ENCODE results near the gene HTT. TPM values are rescaled to one million over a fixed set of nuclear protein-coding genes. Genes with fewer than 3 reads are reported as not detected.
A peak's percentile ranks its signal among the peaks of the same experiment; 100 is the strongest.

HTT gene
- total and polyA plus RNA-seq, 2 of the 8 experiments (the other 6 are each of a cell fraction or from before 2014, with no cell fraction given), result 24.0 to 71.0 TPM

- Histone ChIP-seq H3K14ac (ENCODE audit: insufficient read length) (no peak overlapping the region), H2BK20ac (ENCODE audit: low read length) (no peak overlapping the region), H4K8ac (ENCODE audit: extremely low read depth, insufficient read depth, low read length) (no peak overlapping the region; the same call in 1 of the 2 replicates), H3K27ac (ENCODE audit: low read depth, low read length) (no peak overlapping the region), H4K20me1 (replicated peaks in 1 of 2; ENCODE audit: control insufficient read depth in 1 of 2, insufficient read depth in 2 of 2, low read length in 2 of 2) (no peaks in the 10 kb centered on the region), H2BK5ac (ENCODE audit: low read depth, low read length) (no peak overlapping the region), H3K79me1 (ENCODE audit: low read depth, low read length) (no peaks in the 10 kb centered on the region), H2AK5ac (ENCODE audit: low read depth, low read length) (no peak overlapping the region), H3K9me3 (ENCODE audit: insufficient read depth in 2 of 2, low read depth in 1 of 2, low read length in 1 of 2) (no peaks in the 10 kb centered on the region; a peak in 1 of 4 replicates), H2BK120ac (replicated peaks; ENCODE audit: low read depth, low read length) (no peak overlapping the region), H3K36me3 (ENCODE audit: control insufficient read depth in 2 of 4, insufficient read depth in 4 of 4, low read length in 3 of 4) (no peaks in the 10 kb centered on the region), H3K79me2 (ENCODE audit: control insufficient read depth in 1 of 2, insufficient read depth in 2 of 2, low read length in 2 of 2) (no peaks in the 10 kb centered on the region), H3K18ac (ENCODE audit: extremely low read depth, low read length) (no peak overlapping the region), H3K4me3 (ENCODE audit: extremely low read depth in 1 of 4, insufficient read depth in 2 of 4, low read depth in 3 of 4, low read length in 4 of 4) (no peak overlapping the region), H4K91ac (replicated peaks; ENCODE audit: insufficient read length, low read length) (no peak overlapping the region), H2AFZ (ENCODE audit: low read length) (no peak overlapping the region), H3K4me2 (ENCODE audit: insufficient read depth in 1 of 2, low read depth in 2 of 2, low read length in 2 of 2) (no peak overlapping the region), H3K4ac (replicated peaks; ENCODE audit: insufficient read length, low read depth, low read length) (no peak overlapping the region), H3K56ac (replicated peaks; ENCODE audit: insufficient read length, low read depth, low read length) (no peak overlapping the region), H3K9ac (replicated peaks in 1 of 4; ENCODE audit: extremely low read depth in 1 of 4, low read depth in 3 of 4, low read length in 3 of 4) (no peak overlapping the region), H3K4me1 (replicated peaks in 1 of 4; ENCODE audit: control insufficient read depth in 3 of 4, insufficient read depth in 4 of 4, low read length in 3 of 4) (peaks cover 0 to 7% (median 3%) of the 10 kb centered on the region in 4 experiments; a peak in 5 of 7 replicates), H3K23me2 (ENCODE audit: low read depth, low read length) (0 out of 2 replicates have a peak, but pooled peaks cover 2% of the 10 kb centered on the region), H3K23ac (ENCODE audit: insufficient read length) (no peak overlapping the region), H4K5ac (ENCODE audit: insufficient read length, low read depth, low read length) (no peak overlapping the region), H3K27me3 (replicated peaks in 1 of 4; ENCODE audit: control insufficient read depth in 3 of 4, extremely low read depth in 1 of 4, insufficient read depth in 3 of 4, low read length in 3 of 4) (peaks cover 0 to 7% (median 1%) of the 10 kb centered on the region in 4 experiments; a peak in 3 of 7 replicates), H2BK15ac (ENCODE audit: low read length) (no peak overlapping the region), H2BK12ac (ENCODE audit: low read depth, low read length) (no peak overlapping the region)
- FAIRE-seq (no peak), DNase-seq (ENCODE audit: low read depth in 1 of 2, low spot score in 2 of 2) (peak in 1 of 2 experiments; percentile 47)
- WGBS, 2 experiments (ENCODE audit: extremely low coverage in 1 of 2, insufficient coverage in 1 of 2, insufficient read length in 1 of 2, insufficient replicate concordance in 2 of 2, low coverage in 1 of 2, low lambda C conversion rate in 2 of 2, missing lambda C conversion rate in 1 of 2), result 93% methylated on average over 32 of the region's 32 CpGs; no CpG with 5 or more reads in 1 of the 2 experiments
- POLR2A ChIA-PET (ENCODE audit: partially characterized antibody), result interaction anchor here (1.1 kb wide), 1 partner anchor 40 kb away, joined by 3 read pairs; no protein-coding TSS in a partner anchor
- CTCF ChIA-PET (ENCODE audit: partially characterized antibody), result interaction anchor here (0.9 to 1.1 kb wide), 2 partner anchors 14 to 35 kb away, joined by 3 to 4 read pairs; no protein-coding TSS in a partner anchor
- TF ChIP-seq RXRA (IDR thresholded peaks at IDR 0.05; ENCODE audit: insufficient read depth, low read depth, low read length), result no peak
- no peak for TF ChIP-seq GTF2F1 (IDR thresholded peaks at IDR 0.05; ENCODE audit: borderline replicate concordance, low read depth, low read length)
- no peak for TF ChIP-seq CEBPB (IDR thresholded peaks at IDR 0.05; ENCODE audit: low read depth, low read length)
- TF ChIP-seq JUN (IDR thresholded peaks at IDR 0.05; ENCODE audit: low read depth, low read length), result no peak
- no peak for TF ChIP-seq ASH2L (IDR thresholded peaks at IDR 0.05; ENCODE audit: low read length)
- no peak for TF ChIP-seq TBP (IDR thresholded peaks at IDR 0.05; ENCODE audit: low read depth, low read length)
- no peak for TF ChIP-seq NANOG (IDR thresholded peaks at IDR 0.05; ENCODE audit: insufficient read depth, low read depth, low read length, poor library complexity, severe bottlenecking)
- no peak for TF ChIP-seq EGR1 (IDR thresholded peaks at IDR 0.05; ENCODE audit: borderline replicate concordance, low read depth, low read length)
- no peak for TF ChIP-seq ATF3 (IDR thresholded peaks at IDR 0.05; ENCODE audit: insufficient read depth, low read depth, low read length)
These were observed 212.1 kb downstream of the HTT start for GRCh38 chr4:3286335-3287175.
